ENCODE data around the gene TLCD5.

DNA sequence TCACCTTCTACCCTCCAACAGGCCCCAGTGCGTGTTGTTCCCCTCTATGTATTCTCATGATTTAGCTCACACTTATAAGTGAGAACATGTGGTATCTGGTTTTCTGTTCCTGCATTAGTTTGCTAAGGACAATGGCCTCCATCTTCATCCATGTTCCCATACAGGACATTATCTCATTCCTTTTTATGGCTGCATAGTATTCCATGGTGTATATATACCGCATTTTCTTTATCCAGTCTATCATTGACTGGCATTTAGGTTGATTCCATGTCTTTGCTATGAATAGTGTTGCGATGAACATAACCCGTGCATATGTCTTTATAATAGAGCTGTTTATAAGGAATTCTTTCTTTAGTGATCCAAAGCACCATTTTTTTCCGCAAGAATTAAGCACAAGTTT lies 28.5 kb upstream of the TLCD5 start:
- TF ChIP-seq, protein P1, sequence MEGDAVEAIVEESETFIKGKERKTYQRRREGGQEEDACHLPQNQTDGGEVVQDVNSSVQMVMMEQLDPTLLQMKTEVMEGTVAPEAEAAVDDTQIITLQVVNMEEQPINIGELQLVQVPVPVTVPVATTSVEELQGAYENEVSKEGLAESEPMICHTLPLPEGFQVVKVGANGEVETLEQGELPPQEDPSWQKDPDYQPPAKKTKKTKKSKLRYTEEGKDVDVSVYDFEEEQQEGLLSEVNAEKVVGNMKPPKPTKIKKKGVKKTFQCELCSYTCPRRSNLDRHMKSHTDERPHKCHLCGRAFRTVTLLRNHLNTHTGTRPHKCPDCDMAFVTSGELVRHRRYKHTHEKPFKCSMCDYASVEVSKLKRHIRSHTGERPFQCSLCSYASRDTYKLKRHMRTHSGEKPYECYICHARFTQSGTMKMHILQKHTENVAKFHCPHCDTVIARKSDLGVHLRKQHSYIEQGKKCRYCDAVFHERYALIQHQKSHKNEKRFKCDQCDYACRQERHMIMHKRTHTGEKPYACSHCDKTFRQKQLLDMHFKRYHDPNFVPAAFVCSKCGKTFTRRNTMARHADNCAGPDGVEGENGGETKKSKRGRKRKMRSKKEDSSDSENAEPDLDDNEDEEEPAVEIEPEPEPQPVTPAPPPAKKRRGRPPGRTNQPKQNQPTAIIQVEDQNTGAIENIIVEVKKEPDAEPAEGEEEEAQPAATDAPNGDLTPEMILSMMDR (IDR thresholded peaks at IDR 0.05) = no peak
- no peak for TF ChIP-seq POLR2A (IDR thresholded peaks at IDR 0.05)
